Ishikawa (cell line): ENCODE measurements around the gene SLC6A3.

ENCODE experiments used
- CREB1 ChIP-seq: IDR thresholded peaks from 2 replicates; pipeline ENCODE4 v1.6.1; 2012; ENCODE audit warnings: low read depth
- EP300 ChIP-seq: IDR thresholded peaks from 2 replicates; pipeline ENCODE4 v1.6.1; 2012; ENCODE audit warnings: borderline replicate concordance
- FOXM1 ChIP-seq: IDR thresholded peaks from 2 replicates; pipeline ENCODE4 v1.6.1; 2012; ENCODE audit warnings: low read depth, borderline replicate concordance
- RAD21 ChIP-seq: IDR thresholded peaks from 2 replicates; pipeline ENCODE4 v1.6.1; 2012; ENCODE audit warnings: low read depth
- REST ChIP-seq: IDR thresholded peaks from 2 replicates; pipeline ENCODE4 v1.6.1; 2012; ENCODE audit warnings: low read depth, mild to moderate bottlenecking
- TAF1 ChIP-seq: IDR thresholded peaks from 2 replicates; pipeline ENCODE4 v1.6.1; 2012; ENCODE audit warnings: low read depth, mild to moderate bottlenecking
- USF1 ChIP-seq: IDR thresholded peaks from 2 replicates; pipeline ENCODE4 v1.6.1; 2012
- YY1 ChIP-seq: IDR thresholded peaks from 2 replicates; pipeline ENCODE4 v1.6.1; 2012; ENCODE audit warnings: low read depth
- TF ChIP-seq, protein P1 (sequence below): IDR thresholded peaks from 2 replicates; pipeline ENCODE4 v1.6.1; 2012

DNA sequence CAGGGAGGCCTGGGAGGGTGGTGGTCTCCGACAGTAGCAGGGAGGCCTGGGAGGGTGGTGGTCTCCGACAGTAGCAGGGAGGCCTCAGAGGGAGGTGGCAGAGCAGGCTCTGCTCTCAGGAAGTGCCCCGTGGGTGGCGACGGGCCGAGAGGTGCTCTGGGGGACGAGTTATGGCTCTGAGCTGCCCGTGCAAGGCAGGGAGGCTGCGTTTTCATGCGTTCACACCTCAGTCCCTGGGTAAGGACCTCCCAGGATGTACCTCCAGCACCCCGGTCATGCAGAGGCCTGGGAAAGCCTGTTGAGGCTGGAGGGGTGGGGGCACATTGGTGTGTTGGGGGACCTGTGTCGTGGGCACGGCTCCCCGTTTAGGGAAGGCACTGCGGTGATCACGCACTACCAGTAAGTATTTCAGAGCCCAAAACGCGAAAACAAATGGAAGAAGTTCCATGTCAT lies 63.0 kb downstream of the SLC6A3 start:
- TF ChIP-seq TAF1 = no peak
- no peak for TF ChIP-seq USF1
- TF ChIP-seq, protein P1, sequence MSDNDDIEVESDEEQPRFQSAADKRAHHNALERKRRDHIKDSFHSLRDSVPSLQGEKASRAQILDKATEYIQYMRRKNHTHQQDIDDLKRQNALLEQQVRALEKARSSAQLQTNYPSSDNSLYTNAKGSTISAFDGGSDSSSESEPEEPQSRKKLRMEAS = no peak
- TF ChIP-seq RAD21 = no peak
- no peak for TF ChIP-seq REST
- no peak for TF ChIP-seq YY1
- TF ChIP-seq FOXM1 = no peak
- TF ChIP-seq CREB1 = no peak
- TF ChIP-seq EP300 = no peak
